Keratinocyte (primary cell): ENCODE data around the gene SCUBE1. TPM values are rescaled to one million over a fixed set of nuclear protein-coding genes. Genes with fewer than 3 reads are reported as not detected.

Source experiments
- DNase-seq: peaks from one replicate; pipeline ENCODE4 v3.0.0-alpha.2; 2011; ENCODE audit warnings: low read depth, missing footprints, low spot score
- FAIRE-seq: peaks from 2 replicates; lab custom pipeline; 2011; peaks lifted over from hg19 to GRCh38; lab: Jason Lieb, UNC
- H2AFZ ChIP-seq: 2 replicates; pipeline ENCODE4 v1.6.0; 2012; ENCODE audit warnings: low read length, control low read depth, inconsistent platforms; ENCODE audit not compliant: control insufficient read depth
- H3K27ac ChIP-seq: 2 replicates; pipeline ENCODE4 v1.5.1; 2011; ENCODE audit warnings: low read length; ENCODE audit not compliant: control insufficient read depth, insufficient read depth
- H3K27me3 ChIP-seq: 3 replicates; pipeline ENCODE4 v1.6.0; 2011; ENCODE audit warnings: low read length; ENCODE audit not compliant: control insufficient read depth, insufficient read depth; ENCODE audit errors: extremely low read depth
- H3K36me3 ChIP-seq, 2 experiments: 2 replicates in 1 of 2; 3 replicates in 1 of 2; pipeline ENCODE4 v1.5.1; 2011; ENCODE audit warnings: low read length in 2 of 2, mild to moderate bottlenecking in 1 of 2; ENCODE audit not compliant: control insufficient read depth in 2 of 2, insufficient read depth in 2 of 2; ENCODE audit errors: extremely low read depth in 1 of 2
- H3K4me1 ChIP-seq: 3 replicates; pipeline ENCODE4 v1.5.1; 2011; ENCODE audit warnings: low read length; ENCODE audit not compliant: control insufficient read depth, insufficient read depth; ENCODE audit errors: extremely low read depth
- H3K4me2 ChIP-seq: 3 replicates; pipeline ENCODE4 v1.6.0; 2011; ENCODE audit warnings: low read depth, low read length; ENCODE audit not compliant: control insufficient read depth, insufficient read depth; ENCODE audit errors: extremely low read depth
- H3K4me3 ChIP-seq, 3 experiments: fragments of 200-600 bp in 1 of 3; sonication (generic) in 1 of 3; 2 replicates in 2 of 3; 3 replicates in 1 of 3; pipeline ENCODE4 v1.5.1; 2011 to 2016; ENCODE audit warnings: low read length in 3 of 3, mild to moderate bottlenecking in 3 of 3, control low read depth in 2 of 3, inconsistent platforms in 1 of 3, low read depth in 1 of 3, mixed read lengths in 1 of 3, mixed run types in 1 of 3, moderate library complexity in 1 of 3; ENCODE audit not compliant: control insufficient read depth in 2 of 3, insufficient read depth in 2 of 3; ENCODE audit errors: extremely low read depth in 1 of 3
- H3K79me2 ChIP-seq: 2 replicates; pipeline ENCODE4 v1.6.0; 2012; ENCODE audit warnings: low read length; ENCODE audit not compliant: control insufficient read depth, insufficient read depth
- H3K9ac ChIP-seq: 3 replicates; pipeline ENCODE4 v1.6.0; 2011; ENCODE audit warnings: low read length; ENCODE audit not compliant: control insufficient read depth, insufficient read depth; ENCODE audit errors: extremely low read depth
- H3K9me1 ChIP-seq: 3 replicates; pipeline ENCODE4 v1.6.0; 2011; ENCODE audit warnings: low read length; ENCODE audit not compliant: control insufficient read depth, insufficient read depth; ENCODE audit errors: extremely low read depth
- H3K9me3 ChIP-seq: 2 replicates; pipeline ENCODE4 v1.5.1; 2012; ENCODE audit warnings: low read depth, low read length; ENCODE audit not compliant: control insufficient read depth
- H4K20me1 ChIP-seq: 3 replicates; pipeline ENCODE4 v1.6.0; 2011; ENCODE audit warnings: low read length; ENCODE audit not compliant: control insufficient read depth, insufficient read depth; ENCODE audit errors: extremely low read depth
- EZH2 ChIP-seq: IDR thresholded peaks from one replicate; pipeline ENCODE4 v1.6.1; 2012; ENCODE audit warnings: inconsistent platforms, mild to moderate bottlenecking, low read length, moderate library complexity
- dilution Hi-C: fragments of 300-500 bp; cut with MboI; formaldehyde crosslinking; loops from one replicate; pipeline ENCODE4 v1.7.0; 2020; ENCODE audit warnings: low sequenced_read_pairs; ENCODE audit not compliant: extremely low pct_ligation_motif_present
- polyA plus RNA-seq, 5 experiments: library from polyadenylated mRNA; depleted of rRNA in 3 of 5; stranded (reverse) in 3 of 5; stranded (forward) in 1 of 5; unstranded in 1 of 5; fragments of >200 nt; gene quantifications; 1 replicate in 1 of 5; 2 replicates in 3 of 5; 3 replicates in 1 of 5; pipeline versions ENCODE4 v1.2.1 to v1.2.3, GENCODE V29; 2011 to 2012; ENCODE audit warnings: missing spikeins in 2 of 5, low read depth in 1 of 5, low replicate concordance in 1 of 5
- TF ChIP-seq, protein P1 (sequence below), 3 experiments: IDR thresholded peaks in 1 of 3; conservative IDR thresholded peaks in 1 of 3; optimal IDR thresholded peaks in 1 of 3; 2 replicates in 2 of 3; 3 replicates in 1 of 3; pipeline versions ENCODE3 to v1.5.1; 2011; ENCODE audit warnings: low read length in 3 of 3, mild to moderate bottlenecking in 3 of 3, moderate library complexity in 2 of 3, control low read depth in 1 of 3, inconsistent platforms in 1 of 3; ENCODE audit not compliant: insufficient read depth in 2 of 3; ENCODE audit errors: extremely low read depth in 1 of 3

The SCUBE1 gene
- polyA plus RNA-seq, 1 donor (not counting 4 experiments of a cell fraction or from before 2014, with no cell fraction given): not detected

GRCh38 chr22:43297270-43298061, 45.7 kb downstream of the SCUBE1 start:
- Histone ChIP-seq H2AFZ (no peak overlapping the region), H3K36me3 (no peaks in the 10 kb centered on the region), H3K79me2 (no peaks in the 10 kb centered on the region), H3K27me3 (peaks cover 8% of the 10 kb centered on the region), H3K27ac (no peak overlapping the region), H3K9me3 (no peaks in the 10 kb centered on the region), H3K4me3 (no peak overlapping the region), H3K4me1 (no peaks in the 10 kb centered on the region), H3K9ac (no peak overlapping the region), H3K4me2 (no peak overlapping the region), H4K20me1 (no peaks in the 10 kb centered on the region), H3K9me1 (no peaks in the 10 kb centered on the region)
- DNase-seq (no peak), FAIRE-seq (no peak)
- dilution Hi-C loops: no loop called here
- TF ChIP-seq, protein P1, sequence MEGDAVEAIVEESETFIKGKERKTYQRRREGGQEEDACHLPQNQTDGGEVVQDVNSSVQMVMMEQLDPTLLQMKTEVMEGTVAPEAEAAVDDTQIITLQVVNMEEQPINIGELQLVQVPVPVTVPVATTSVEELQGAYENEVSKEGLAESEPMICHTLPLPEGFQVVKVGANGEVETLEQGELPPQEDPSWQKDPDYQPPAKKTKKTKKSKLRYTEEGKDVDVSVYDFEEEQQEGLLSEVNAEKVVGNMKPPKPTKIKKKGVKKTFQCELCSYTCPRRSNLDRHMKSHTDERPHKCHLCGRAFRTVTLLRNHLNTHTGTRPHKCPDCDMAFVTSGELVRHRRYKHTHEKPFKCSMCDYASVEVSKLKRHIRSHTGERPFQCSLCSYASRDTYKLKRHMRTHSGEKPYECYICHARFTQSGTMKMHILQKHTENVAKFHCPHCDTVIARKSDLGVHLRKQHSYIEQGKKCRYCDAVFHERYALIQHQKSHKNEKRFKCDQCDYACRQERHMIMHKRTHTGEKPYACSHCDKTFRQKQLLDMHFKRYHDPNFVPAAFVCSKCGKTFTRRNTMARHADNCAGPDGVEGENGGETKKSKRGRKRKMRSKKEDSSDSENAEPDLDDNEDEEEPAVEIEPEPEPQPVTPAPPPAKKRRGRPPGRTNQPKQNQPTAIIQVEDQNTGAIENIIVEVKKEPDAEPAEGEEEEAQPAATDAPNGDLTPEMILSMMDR (optimal IDR thresholded peaks at IDR 0.05 in 1 of 3, IDR thresholded peaks at IDR 0.05 in 1 of 3, conservative IDR thresholded peaks at IDR 0.05 in 1 of 3; ENCODE audit: extremely low read depth in 1 of 3, insufficient read depth in 2 of 3, low read length in 3 of 3): no peak
- no peak for TF ChIP-seq EZH2

GRCh38 chr22:43296276-43296902, 46.8 kb downstream of the SCUBE1 start:
- FAIRE-seq (no peak), DNase-seq (no peak)
- Histone ChIP-seq H3K36me3 (no peaks in the 10 kb centered on the region), H3K79me2 (no peaks in the 10 kb centered on the region), H3K9me3 (no peaks in the 10 kb centered on the region), H3K27ac (no peak overlapping the region), H3K4me2 (no peak overlapping the region), H3K9me1 (no peaks in the 10 kb centered on the region), H4K20me1 (no peaks in the 10 kb centered on the region), H2AFZ (no peak overlapping the region), H3K9ac (no peak overlapping the region), H3K4me1 (no peaks in the 10 kb centered on the region), H3K27me3 (no peaks in the 10 kb centered on the region), H3K4me3 (no peak overlapping the region)
- TF ChIP-seq, protein P1 (optimal IDR thresholded peaks at IDR 0.05 in 1 of 3, IDR thresholded peaks at IDR 0.05 in 1 of 3, conservative IDR thresholded peaks at IDR 0.05 in 1 of 3; ENCODE audit: extremely low read depth in 1 of 3, insufficient read depth in 2 of 3, low read length in 3 of 3): no peak
- no peak for TF ChIP-seq EZH2
- dilution Hi-C loops: no loop called here
